Activated naive CD4-positive, alpha-beta T cell treated with Interleukin-2 at 50 U/mL for 16 hours (primary cell): ENCODE measurements around the gene LYST.

ENCODE experiments used
- DNase-seq: peaks from one replicate; pipeline ENCODE4 v3.0.0-alpha.2; 2020

LYST gene

GRCh38 chr1:235703506-235703905 lies 163.2 kb downstream of the LYST start:
- no peak for DNase-seq

GRCh38 chr1:235702412-235702811 lies 164.3 kb downstream of the LYST start:
- no peak for DNase-seq

GRCh38 chr1:235697508-235697907 lies 169.2 kb downstream of the LYST start:
- no peak for DNase-seq

- DNase-seq, result no peak
Measured at GRCh38 chr1:235689356-235689755, 177.3 kb downstream of the LYST start.

GRCh38 chr1:235688096-235688495 lies 178.6 kb downstream of the LYST start:
- DNase-seq, result no peak

GRCh38 chr1:235683653-235684052 lies 183.1 kb downstream of the LYST start:
- no peak for DNase-seq

GRCh38 chr1:235682216-235682615 lies 184.5 kb downstream of the LYST start:
- DNase-seq, result no peak

- DNase-seq, result no peak
Measured at GRCh38 chr1:235679644-235680043, 187.1 kb downstream of the LYST start.

GRCh38 chr1:235679005-235679404 lies 187.7 kb downstream of the LYST start:
- no peak for DNase-seq

GRCh38 chr1:235675152-235675890 lies 191.4 kb downstream of the LYST start:
- no peak for DNase-seq

GRCh38 chr1:235673981-235674380 lies 192.7 kb downstream of the LYST start:
- no peak for DNase-seq

- DNase-seq, result no peak
Measured at GRCh38 chr1:235671992-235672391, 194.7 kb downstream of the LYST start.

GRCh38 chr1:235670157-235670776 lies 196.4 kb downstream of the LYST start:
- no peak for DNase-seq

- no peak for DNase-seq
Measured at GRCh38 chr1:235669277-235669676, 197.4 kb downstream of the LYST start.

- DNase-seq, result no peak
Measured at GRCh38 chr1:235663628-235664027, 203.1 kb downstream of the LYST start.

- DNase-seq, result no peak
Measured at GRCh38 chr1:235661568-235661967, 205.1 kb downstream of the LYST start.

GRCh38 chr1:235659186-235659771 lies 207.4 kb downstream of the LYST start:
- no peak for DNase-seq

GRCh38 chr1:235657747-235658526 lies 208.8 kb downstream of the LYST start:
- no peak for DNase-seq

- DNase-seq, result no peak
Measured at GRCh38 chr1:235657269-235657668, 209.4 kb downstream of the LYST start.

- DNase-seq, result no peak
Measured at GRCh38 chr1:235652364-235652763, 214.3 kb downstream of the LYST start.

GRCh38 chr1:235651170-235651806 lies 215.4 kb downstream of the LYST start:
- no peak for DNase-seq

GRCh38 chr1:235650341-235651169 lies 216.2 kb downstream of the LYST start:
- DNase-seq, result no peak
